Activated CD8-positive, alpha-beta memory T cell treated with anti-CD3 and anti-CD28 coated beads, Interleukin-2, amount 50 U/mL, for 24 hours (primary cell): ENCODE measurements around the gene LONP2.
A peak's percentile ranks its signal among the peaks of the same experiment; 100 is the strongest.
"Not testable (repeated sequence)": the region's sequence is repeated elsewhere in the genome, so short reads cannot be mapped to it uniquely, and the experiment has no call there.

Source experiments
- DNase-seq: peaks from one replicate; pipeline ENCODE4 v3.0.0-alpha.2; 2020; ENCODE audit errors: extremely low read depth

The LONP2 gene

DNA sequence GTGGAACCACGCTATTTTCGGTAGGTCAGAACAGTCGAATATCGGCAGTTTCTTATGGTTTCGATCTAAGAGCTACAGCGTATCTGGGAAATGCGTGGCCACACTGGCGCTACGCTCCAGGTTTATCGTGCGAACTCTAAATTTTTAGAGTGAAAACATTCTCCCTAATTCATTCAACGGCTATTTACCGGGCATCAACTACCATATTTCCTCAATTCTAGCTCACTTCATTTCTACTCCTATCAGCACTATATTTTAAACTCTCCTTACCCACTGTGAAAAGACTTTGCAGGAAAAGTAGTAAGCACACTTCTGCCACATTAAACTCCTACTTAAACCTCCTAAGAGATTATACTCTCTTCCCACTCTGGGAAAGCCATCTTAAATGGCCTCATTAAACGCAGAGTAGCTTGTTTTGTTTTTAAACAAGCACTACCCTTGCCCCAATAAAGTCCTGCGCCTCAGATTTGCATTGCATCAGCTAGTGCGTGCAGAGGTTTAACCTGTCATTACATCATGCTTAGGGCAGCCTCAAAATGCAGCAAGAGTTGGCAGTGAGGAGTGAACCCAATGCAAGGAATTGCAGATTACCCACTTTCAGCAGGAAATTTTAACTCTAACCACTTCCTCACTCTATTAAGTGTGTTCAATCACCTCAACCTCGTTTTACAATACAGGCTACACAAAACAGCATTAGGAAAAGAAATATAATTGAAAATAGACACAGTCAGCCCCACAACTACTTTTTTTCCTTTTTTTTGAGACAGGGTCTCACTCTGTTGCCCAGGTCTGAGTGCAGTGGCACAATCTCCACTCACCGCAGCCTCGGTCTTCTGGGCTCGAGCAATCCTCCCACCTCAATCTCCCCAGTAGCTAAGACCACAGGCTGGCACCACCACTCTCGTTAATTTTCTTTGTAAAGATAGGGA is 122.3 kb downstream of the LONP2 start:
- no peak for DNase-seq

DNA sequence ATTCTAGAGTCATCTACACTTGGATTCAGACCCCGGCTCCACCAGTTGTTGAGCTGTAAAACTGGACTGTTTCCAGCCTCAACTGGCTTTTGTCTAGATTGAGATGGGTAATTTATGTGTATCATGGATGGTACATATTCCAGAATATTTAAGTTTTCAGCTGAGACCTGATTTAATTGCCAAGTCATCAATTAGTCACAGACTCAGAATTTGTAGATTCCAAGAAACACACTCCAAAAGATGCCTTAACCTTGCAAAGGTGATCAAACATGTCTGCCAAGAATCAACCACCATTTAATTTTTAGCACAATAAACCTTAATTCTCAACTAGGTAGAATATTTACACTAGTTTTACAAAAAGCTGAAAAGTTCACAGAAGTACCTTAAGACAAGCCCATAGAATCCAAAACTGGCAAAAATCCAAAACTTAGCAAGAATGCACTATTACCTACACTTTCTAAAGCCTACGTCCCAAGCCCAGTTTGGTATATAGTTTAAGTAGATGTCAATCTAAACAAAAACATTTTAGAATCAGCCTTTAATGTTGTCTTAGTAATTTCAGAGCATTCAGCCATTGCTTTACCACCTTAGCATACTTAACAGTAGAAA is 123.4 kb downstream of the LONP2 start:
- DNase-seq: no peak

DNA sequence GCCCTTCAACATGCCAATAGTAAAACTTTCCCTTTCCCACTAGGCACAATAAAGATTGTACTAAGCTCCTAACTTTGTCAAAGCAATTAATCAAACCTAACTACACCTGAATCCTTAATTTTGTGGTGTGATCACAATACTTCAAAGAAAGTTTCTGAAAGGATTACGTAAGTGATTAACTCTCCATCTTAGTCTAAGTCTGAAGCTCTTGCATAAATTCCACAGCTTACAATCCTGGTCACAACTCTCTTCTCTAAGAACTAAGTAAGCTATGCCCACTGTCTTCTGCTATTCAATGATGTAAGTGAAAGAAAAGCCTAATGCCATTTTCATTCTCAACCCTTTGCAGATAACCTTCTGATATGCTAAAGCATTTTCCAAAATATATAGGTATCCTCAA is 125.7 kb downstream of the LONP2 start:
- DNase-seq: no peak

DNA sequence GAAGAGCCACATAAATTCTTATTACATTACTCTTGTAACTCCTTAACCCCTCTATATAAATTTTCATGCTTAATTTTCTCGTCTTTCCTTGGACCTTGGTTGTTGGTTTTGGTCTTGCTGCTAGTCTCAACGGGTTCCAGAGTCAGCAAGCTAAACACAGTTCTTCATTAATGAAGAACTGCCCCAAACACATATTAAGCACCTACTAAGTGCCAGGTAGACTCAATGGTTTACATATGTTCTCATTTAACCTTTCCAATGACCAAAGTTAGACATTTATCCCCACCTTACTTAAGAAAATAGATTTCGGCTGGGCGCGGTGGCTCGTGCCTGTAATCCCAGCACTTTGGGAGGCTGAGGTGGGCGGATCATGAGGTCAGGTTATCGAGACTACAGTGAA is 126.1 kb downstream of the LONP2 start:
- no peak for DNase-seq

DNA sequence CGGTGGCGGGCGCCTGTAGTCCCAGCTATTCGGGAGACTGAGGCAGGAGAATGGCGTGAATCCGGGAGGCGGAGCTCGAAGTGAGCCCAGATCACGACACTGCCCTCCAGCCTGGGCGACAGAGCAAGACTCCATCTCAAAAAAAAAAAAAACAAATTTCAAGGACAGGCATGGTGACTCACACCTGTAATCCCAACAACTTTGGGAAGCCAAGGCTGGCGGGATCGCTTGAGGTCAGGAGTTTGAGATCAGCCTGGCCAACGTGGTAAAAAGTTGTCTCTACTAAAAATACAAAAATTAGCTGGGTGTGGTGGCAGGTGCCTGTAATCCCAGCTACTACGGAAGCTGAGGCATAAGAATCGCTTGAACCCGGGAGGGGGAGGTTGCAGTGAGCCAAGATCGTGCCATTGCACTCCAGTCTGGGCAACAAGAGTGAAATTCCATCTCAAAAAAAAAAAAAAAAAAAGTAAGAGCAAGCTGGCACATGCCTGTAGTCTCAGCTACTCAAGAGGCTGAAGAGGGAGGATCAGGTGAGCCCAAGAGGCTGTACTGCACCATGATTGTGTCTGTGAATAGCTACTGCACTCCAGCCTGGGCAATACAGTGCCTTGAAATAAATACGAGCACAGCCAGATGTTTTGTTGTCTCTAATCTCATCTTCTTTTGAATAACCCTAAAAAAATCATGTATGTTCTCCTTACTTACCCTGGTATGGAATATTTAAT is 126.7 kb downstream of the LONP2 start:
- not testable (repeated sequence) for DNase-seq

DNA sequence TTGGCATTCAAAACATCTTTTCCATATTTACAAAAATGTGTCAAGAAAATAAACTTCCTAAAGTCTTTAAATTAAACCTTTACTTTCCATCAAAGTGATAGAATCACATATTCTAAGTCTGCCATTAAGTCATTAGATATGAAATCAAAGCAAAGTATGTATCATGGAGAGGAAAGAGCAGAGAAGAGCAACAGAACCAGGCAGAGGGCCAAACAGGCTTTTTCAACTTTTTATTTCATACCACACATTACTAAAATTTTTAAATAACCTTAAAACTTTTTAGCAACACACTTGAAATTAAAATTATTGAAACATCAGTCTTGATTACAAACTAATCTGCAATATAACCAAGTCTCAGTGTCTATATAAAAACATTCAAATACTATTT is 127.3 kb downstream of the LONP2 start:
- DNase-seq: no peak

- no peak for DNase-seq
Observed at GRCh38 chr16:48372744-48373143, 128.6 kb downstream of the LONP2 start.

GRCh38 chr16:48373258-48374029 is 129.3 kb downstream of the LONP2 start:
- DNase-seq: no peak

- DNase-seq: no peak
Observed at GRCh38 chr16:48374255-48374654, 130.2 kb downstream of the LONP2 start.

- not testable (repeated sequence) for DNase-seq
Observed at GRCh38 chr16:48377301-48377700, 133.2 kb downstream of the LONP2 start.

DNA sequence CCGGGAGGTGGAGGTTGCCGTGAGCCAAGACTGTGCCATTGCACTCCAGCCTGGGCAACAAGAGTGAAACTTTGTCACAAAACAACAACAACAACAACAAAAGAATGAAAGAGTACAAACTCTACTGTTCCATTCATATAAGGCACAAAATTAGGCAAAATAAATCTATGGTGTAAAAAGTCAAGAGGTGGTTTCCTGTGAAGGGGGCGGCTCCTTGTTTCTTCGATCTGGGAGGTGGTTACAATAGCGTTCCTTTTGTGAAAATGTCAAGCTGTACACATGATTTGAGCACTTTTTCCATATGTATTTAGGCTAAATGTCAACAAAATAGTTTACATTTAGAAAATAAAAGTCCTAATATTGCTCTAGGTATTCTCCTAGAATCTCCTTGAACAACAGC is 134.2 kb downstream of the LONP2 start:
- no peak for DNase-seq

GRCh38 chr16:48378836-48379235 is 134.7 kb downstream of the LONP2 start:
- no peak for DNase-seq

GRCh38 chr16:48381201-48381600 is 137.1 kb downstream of the LONP2 start:
- DNase-seq: no peak

DNA sequence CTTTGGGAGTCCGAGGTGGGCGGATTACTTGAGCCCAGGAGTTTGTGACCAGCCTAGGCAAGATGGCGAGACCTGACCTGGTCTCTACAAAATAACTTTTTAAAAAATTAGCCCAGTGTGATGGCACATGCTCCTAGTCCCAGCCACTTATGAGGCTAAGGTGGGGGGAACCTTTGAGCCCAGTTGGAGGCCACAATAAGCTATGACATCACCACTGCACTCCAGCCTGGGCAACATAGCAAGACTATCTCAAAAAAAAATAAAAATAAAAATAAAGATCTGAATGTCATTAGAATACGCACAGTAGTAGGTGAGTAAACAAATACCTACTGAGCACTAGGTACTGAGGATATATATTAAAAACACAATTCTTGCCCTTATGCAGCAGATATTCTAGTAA is 138.0 kb downstream of the LONP2 start:
- DNase-seq: no peak

- no peak for DNase-seq
Observed at GRCh38 chr16:48383009-48383876, 139.1 kb downstream of the LONP2 start.

- no peak for DNase-seq
Observed at GRCh38 chr16:48383877-48384519, 139.9 kb downstream of the LONP2 start.

DNA sequence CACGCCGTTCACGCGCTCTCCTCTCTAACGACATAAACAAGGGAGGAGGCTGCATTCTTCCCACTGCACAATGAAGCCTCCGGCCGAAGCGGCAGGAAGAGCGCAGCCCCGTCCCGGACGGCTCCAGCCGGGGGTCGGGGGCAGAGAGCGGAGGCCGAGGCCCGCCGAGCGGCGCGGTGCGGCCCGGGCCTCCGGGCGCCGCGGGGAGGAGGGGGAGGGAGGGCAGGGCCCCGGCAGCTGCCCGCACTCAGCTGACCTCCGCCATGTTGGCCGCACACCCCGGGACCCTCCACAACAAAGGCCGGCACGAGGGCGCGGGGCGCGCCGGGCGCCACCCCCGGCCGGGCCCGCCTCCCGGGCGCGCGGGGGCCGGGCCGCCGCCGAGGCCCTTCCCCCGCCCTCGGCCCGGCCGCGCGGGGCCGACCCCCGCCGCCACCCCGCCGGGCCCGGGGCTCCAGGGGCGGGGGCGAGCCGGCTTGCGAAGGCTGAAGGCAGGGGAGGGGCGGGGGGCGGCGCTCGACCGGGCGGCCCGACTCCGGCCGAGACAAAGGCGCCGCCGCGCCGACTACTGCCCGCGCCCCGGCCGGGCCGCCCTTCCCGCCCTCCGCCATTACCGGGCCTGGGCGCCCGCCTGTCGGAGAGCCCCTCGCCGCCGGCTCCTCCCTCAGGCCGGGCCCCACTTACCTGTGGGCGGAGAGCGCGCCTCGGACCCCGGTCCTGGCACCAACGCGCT is 140.6 kb downstream of the LONP2 start:
- no peak for DNase-seq

DNA sequence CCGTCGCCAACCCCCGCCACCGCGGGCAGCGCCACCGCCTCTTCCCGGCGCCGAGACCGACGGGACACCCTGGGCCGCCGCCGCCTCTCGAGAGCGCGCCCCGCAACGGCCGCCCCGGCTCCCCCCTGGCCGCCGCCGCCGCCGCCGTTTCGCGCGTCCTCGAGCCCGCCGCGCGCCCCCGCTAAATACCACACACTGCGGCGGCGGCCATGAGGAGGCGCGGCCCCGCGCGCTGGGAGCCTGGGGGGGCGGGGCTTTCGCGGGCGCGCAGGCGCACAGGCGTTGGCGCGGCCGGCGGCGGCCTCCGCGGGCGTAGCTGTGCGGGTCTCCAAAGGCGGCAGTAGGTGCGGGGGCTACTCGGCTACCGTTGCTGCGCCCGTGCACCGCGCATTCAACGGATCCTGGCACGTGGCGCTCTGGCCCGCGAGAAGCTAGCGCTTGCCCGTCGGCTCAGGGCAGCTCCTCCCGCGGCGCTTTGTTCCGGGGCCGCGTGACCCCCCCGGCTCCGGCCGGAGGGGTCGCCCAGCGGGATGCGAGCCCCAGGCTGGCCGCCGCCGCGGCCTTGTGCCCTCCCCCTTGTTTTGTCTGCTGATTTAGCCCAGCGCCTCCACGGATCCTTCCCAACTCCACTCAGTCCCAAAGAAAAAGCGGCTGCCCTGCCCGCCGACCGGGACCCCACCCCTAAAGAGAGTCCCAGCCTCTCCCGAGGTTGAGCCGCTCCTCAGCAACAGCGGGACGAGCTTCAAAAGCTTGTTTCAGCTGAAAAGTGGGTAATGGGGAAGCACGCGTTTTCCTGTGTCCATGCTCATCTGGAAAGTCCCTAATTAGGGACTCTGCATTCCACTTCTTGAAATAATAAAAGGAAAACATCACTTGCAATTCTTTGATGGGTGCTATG is 141.4 kb downstream of the LONP2 start, which contains the start of gene SIAH1:
TSS of gene SIAH1 (minus strand) at position 161 of the 898 bp plus-strand sequence. CDS start 22,985 bp downstream, outside the sequence.
- peak; percentile 59 for DNase-seq
